HG03280 (cell line): ENCODE data around the gene BMPER.

Experiments used
- ATAC-seq: cut with Tn5 transposase; IDR thresholded peaks from one replicate; pipeline ENCODE4 v1.9.1; 2021; ENCODE audit warnings: mild to moderate bottlenecking, moderate library complexity; ENCODE audit not compliant: unreplicated experiment

BMPER gene

GRCh38 chr7:34059136-34059828 lies 153.9 kb downstream of the BMPER start:
- no peak for ATAC-seq

- ATAC-seq, result no peak
Measured at GRCh38 chr7:34060196-34060947, 155.0 kb downstream of the BMPER start.

GRCh38 chr7:34061149-34061548 lies 155.8 kb downstream of the BMPER start:
- no peak for ATAC-seq

- no peak for ATAC-seq
Measured at GRCh38 chr7:34062341-34062740, 157.0 kb downstream of the BMPER start.

GRCh38 chr7:34062826-34063225 lies 157.5 kb downstream of the BMPER start:
- ATAC-seq, result no peak

- no peak for ATAC-seq
Measured at GRCh38 chr7:34064519-34065158, 159.3 kb downstream of the BMPER start.

GRCh38 chr7:34066411-34066810 lies 161.1 kb downstream of the BMPER start:
- no peak for ATAC-seq

GRCh38 chr7:34067005-34067778 lies 161.9 kb downstream of the BMPER start:
- no peak for ATAC-seq

GRCh38 chr7:34069676-34070075 lies 164.3 kb downstream of the BMPER start:
- ATAC-seq, result no peak

- no peak for ATAC-seq
Measured at GRCh38 chr7:34070511-34071323, 165.4 kb downstream of the BMPER start.

GRCh38 chr7:34073676-34074075 lies 168.3 kb downstream of the BMPER start:
- ATAC-seq, result no peak

- ATAC-seq, result no peak
Measured at GRCh38 chr7:34074421-34074820, 169.1 kb downstream of the BMPER start.

GRCh38 chr7:34075523-34076370 lies 170.4 kb downstream of the BMPER start:
- ATAC-seq, result no peak

- no peak for ATAC-seq
Measured at GRCh38 chr7:34077168-34077567, 171.8 kb downstream of the BMPER start.

- ATAC-seq, result no peak
Measured at GRCh38 chr7:34078864-34079263, 173.5 kb downstream of the BMPER start.

GRCh38 chr7:34080513-34080912 lies 175.2 kb downstream of the BMPER start:
- no peak for ATAC-seq

- no peak for ATAC-seq
Measured at GRCh38 chr7:34081935-34082334, 176.6 kb downstream of the BMPER start.

- ATAC-seq, result no peak
Measured at GRCh38 chr7:34083440-34083839, 178.1 kb downstream of the BMPER start.

- ATAC-seq, result no peak
Measured at GRCh38 chr7:34084651-34085050, 179.3 kb downstream of the BMPER start.
